SK-N-SH (cell line): Measurements from ENCODE around the gene ANLN.

Experiments
- CHD2 ChIP-seq: fragments of 150-350 bp; IDR thresholded peaks from 2 replicates; pipeline ENCODE4 v1.6.1; 2018; ENCODE audit warnings: low read length; ENCODE audit not compliant: partially characterized antibody
- EP300 ChIP-seq, 2 experiments: IDR thresholded peaks; 2 replicates each; pipeline versions ENCODE4 v1.4.0 to v1.6.1; 2012; ENCODE audit warnings: borderline replicate concordance in 1 of 2, low read depth in 1 of 2, low read length in 1 of 2
- FOXM1 ChIP-seq: IDR thresholded peaks from 2 replicates; pipeline ENCODE4 v1.4.0; 2012; ENCODE audit warnings: low read depth, mild to moderate bottlenecking
- GABPA ChIP-seq: IDR thresholded peaks from 2 replicates; pipeline ENCODE4 v1.4.0; 2012; ENCODE audit warnings: low read depth, mild to moderate bottlenecking
- JUND ChIP-seq: IDR thresholded peaks from 2 replicates; pipeline ENCODE4 v1.4.0; 2012
- MEF2A ChIP-seq: IDR thresholded peaks from 2 replicates; pipeline ENCODE4 v1.4.0; 2012; ENCODE audit warnings: low read depth, borderline replicate concordance
- NFIC ChIP-seq: IDR thresholded peaks from 2 replicates; pipeline ENCODE4 v1.4.0; 2012; ENCODE audit warnings: borderline replicate concordance
- POLR2AphosphoS5 ChIP-seq: IDR thresholded peaks from 2 replicates; pipeline ENCODE4 v1.6.1; 2012; ENCODE audit warnings: low read depth, low read length
- TCF12 ChIP-seq: IDR thresholded peaks from 2 replicates; pipeline ENCODE4 v1.4.0; 2012
- YY1 ChIP-seq: IDR thresholded peaks from 2 replicates; pipeline ENCODE4 v1.4.0; 2012; ENCODE audit warnings: low read depth, mild to moderate bottlenecking
- TF ChIP-seq, protein P1 (sequence below): fragments of 200-600 bp; sonication (generic); IDR thresholded peaks from 2 replicates; pipeline ENCODE4 v1.6.1; 2017; ENCODE audit warnings: antibody characterized with exemption, mild to moderate bottlenecking, moderate library complexity
- TF ChIP-seq, protein P2 (sequence below): IDR thresholded peaks from 2 replicates; pipeline ENCODE4; 2012

DNA sequence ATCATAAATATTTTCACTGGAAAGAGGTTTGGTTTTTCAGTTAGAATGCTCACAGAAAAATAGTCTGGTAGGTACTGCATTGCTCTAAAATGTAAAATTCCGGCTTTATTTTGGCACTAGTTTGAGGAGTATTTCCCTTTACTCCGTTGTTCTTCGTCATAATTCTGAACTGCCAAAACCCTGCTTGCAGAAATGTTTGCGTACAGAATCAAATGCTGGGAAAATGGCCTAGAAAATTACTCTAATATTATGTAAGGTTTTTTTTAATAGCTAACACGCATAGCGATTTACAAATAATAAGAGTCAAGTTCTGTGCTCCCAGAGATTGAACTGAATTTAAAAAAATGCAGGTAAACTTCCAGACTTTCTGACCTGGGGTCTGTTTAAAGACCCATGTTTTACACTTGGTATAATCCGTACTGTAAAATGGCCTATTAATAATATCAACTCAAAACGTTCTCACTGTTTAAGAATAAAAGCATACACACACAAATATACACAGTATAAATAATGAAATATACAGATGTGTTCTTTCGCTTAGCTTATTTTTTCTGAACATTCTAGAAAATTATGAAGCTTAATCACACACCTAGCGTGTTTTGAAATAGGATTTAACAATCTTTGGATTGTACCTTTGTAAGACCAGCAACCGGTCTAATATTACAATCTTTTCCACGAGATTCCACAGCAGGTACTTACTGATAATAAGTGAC, 23.5 kb upstream of the ANLN start:
- TF ChIP-seq, protein P1, sequence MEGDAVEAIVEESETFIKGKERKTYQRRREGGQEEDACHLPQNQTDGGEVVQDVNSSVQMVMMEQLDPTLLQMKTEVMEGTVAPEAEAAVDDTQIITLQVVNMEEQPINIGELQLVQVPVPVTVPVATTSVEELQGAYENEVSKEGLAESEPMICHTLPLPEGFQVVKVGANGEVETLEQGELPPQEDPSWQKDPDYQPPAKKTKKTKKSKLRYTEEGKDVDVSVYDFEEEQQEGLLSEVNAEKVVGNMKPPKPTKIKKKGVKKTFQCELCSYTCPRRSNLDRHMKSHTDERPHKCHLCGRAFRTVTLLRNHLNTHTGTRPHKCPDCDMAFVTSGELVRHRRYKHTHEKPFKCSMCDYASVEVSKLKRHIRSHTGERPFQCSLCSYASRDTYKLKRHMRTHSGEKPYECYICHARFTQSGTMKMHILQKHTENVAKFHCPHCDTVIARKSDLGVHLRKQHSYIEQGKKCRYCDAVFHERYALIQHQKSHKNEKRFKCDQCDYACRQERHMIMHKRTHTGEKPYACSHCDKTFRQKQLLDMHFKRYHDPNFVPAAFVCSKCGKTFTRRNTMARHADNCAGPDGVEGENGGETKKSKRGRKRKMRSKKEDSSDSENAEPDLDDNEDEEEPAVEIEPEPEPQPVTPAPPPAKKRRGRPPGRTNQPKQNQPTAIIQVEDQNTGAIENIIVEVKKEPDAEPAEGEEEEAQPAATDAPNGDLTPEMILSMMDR, result no peak
- TF ChIP-seq FOXM1, result no peak
- TF ChIP-seq EP300 (IDR thresholded peaks at IDR 0.05; ENCODE audit: borderline replicate concordance in 1 of 2, low read depth in 1 of 2, low read length in 1 of 2), result no peak
- TF ChIP-seq, protein P2, sequence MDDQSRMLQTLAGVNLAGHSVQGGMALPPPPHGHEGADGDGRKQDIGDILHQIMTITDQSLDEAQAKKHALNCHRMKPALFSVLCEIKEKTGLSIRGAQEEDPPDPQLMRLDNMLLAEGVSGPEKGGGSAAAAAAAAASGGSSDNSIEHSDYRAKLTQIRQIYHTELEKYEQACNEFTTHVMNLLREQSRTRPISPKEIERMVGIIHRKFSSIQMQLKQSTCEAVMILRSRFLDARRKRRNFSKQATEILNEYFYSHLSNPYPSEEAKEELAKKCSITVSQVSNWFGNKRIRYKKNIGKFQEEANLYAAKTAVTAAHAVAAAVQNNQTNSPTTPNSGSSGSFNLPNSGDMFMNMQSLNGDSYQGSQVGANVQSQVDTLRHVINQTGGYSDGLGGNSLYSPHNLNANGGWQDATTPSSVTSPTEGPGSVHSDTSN, result no peak
- TF ChIP-seq POLR2AphosphoS5, result no peak
- TF ChIP-seq JUND, result no peak
- TF ChIP-seq CHD2, result no peak
- TF ChIP-seq MEF2A, result no peak
- TF ChIP-seq YY1, result no peak
- TF ChIP-seq GABPA, result no peak
- TF ChIP-seq NFIC, result no peak
- no peak for TF ChIP-seq TCF12
